K562 (cell line): ENCODE results near the gene TFAP2D. TPM values are rescaled to one million over a fixed set of nuclear protein-coding genes. Genes with fewer than 3 reads are reported as not detected.

Experiments
- ASH1L ChIP-seq: fragments of 450-650 bp; IDR thresholded peaks from 2 replicates; pipeline ENCODE4 v1.6.1; 2018; ENCODE audit warnings: borderline replicate concordance, mild to moderate bottlenecking, low read depth; ENCODE audit not compliant: partially characterized antibody
- DNMT1 ChIP-seq: fragments of 450-650 bp; IDR thresholded peaks from 2 replicates; pipeline ENCODE4 v1.6.1; 2016; ENCODE audit warnings: antibody characterized with exemption, mild to moderate bottlenecking
- DPF2 ChIP-seq: fragments of 450-650 bp; IDR thresholded peaks from 2 replicates; pipeline ENCODE4 v1.6.1; 2016
- PBX2 ChIP-seq, 2 experiments: IDR thresholded peaks in 1 of 2; conservative IDR thresholded peaks in 1 of 2; 2 replicates each; pipeline ENCODE4 v1.6.1; 2016; ENCODE audit warnings: low read depth in 2 of 2, mild to moderate bottlenecking in 1 of 2, missing compliant biosample characterization in 1 of 2, missing genetic modification characterization in 1 of 2, moderate library complexity in 1 of 2
- SRSF3 ChIP-seq: fragments of 200-400 bp; formaldehyde crosslinking; IDR thresholded peaks from 2 replicates; pipeline ENCODE4 v1.6.1; 2016; ENCODE audit warnings: mild to moderate bottlenecking, low read length, moderate library complexity; ENCODE audit not compliant: insufficient read depth
- TCF7L2 ChIP-seq: fragments of 150-350 bp; IDR thresholded peaks from 2 replicates; pipeline ENCODE4 v1.6.1; 2016; ENCODE audit warnings: low read depth, mild to moderate bottlenecking, low read length, moderate library complexity
- TFAM ChIP-seq: fragments of 250-450 bp; sonication (Bioruptor Pico); conservative IDR thresholded peaks from 2 replicates; pipeline ENCODE4 v1.5.0; 2021; ENCODE audit warnings: mild to moderate bottlenecking, moderate library complexity
- ZBTB40 ChIP-seq, 2 experiments: fragments of 450-650 bp in 1 of 2; sonication (generic) in 1 of 2; formaldehyde crosslinking in 1 of 2; IDR thresholded peaks; 2 replicates each; pipeline versions ENCODE4 v1.7.1 to v1.9.0; 2016 to 2022; ENCODE audit warnings: inconsistent platforms in 1 of 2, mild to moderate bottlenecking in 1 of 2, missing genetic modification reagents in 1 of 2
- polyA plus RNA-seq, 8 experiments: library from polyadenylated mRNA; depleted of rRNA in 4 of 8; stranded (reverse) in 5 of 8; unstranded in 3 of 8; fragments of >200 nt; fragmentation: Nextera tagmentation in 2 of 8; fragmentation: Illumina TruSeq in 1 of 8; extraction: Ambion mirVana in 2 of 8; extraction: Trizol in 1 of 8; gene quantifications; 2 replicates each; pipeline versions ENCODE4 v1.2.1 to v1.2.3, GENCODE V29; 2011 to 2014; ENCODE audit warnings: inconsistent platforms in 1 of 8, missing spikeins in 1 of 8
- total RNA-seq, 7 experiments: library from RNA; depleted of rRNA in 6 of 7; stranded (reverse); fragments of >200 nt in 6 of 7; fragmentation: Illumina TruSeq in 2 of 7; extraction: Trizol in 2 of 7; gene quantifications; 2 replicates each; pipeline versions ENCODE4 v1.2.1 to v1.2.3, GENCODE V29; 2011 to 2021; ENCODE audit warnings: low replicate concordance in 1 of 7

TFAP2D gene
- total and polyA plus RNA-seq, 9 of the 15 experiments (the other 6 are each of a cell fraction or from before 2014, with no cell fraction given) = not detected

GRCh38 chr6:50815436-50816114, 102.2 kb downstream of the TFAP2D start (continued):
- TF ChIP-seq DPF2 (0 out of 2 replicates have a peak, but pooled peaks have one; percentile 24), ZBTB40 (IDR thresholded peaks at IDR 0.05) (0 out of 2 replicates have a peak, but pooled peaks have one; percentile 15), ZBTB40 (CRISPR knock-in tag; IDR thresholded peaks at IDR 0.05) (no peak), ASH1L (peak; percentile 9), SRSF3 (no peak), TCF7L2 (no peak), DNMT1 (no peak), TFAM (CRISPR knock-in tag) (no peak), PBX2 (CRISPR knock-in tag; IDR thresholded peaks at IDR 0.05; ENCODE audit: low read depth) (no peak), PBX2 (tag; conservative IDR thresholded peaks at IDR 0.05; ENCODE audit: low read depth) (no peak)
